Lower leg skin (tissue), 3 donors: ENCODE data around the gene CLDN2.

Experiments
- POLR2A ChIP-seq, 2 donors: fragments of 450-650 bp; IDR thresholded peaks; one replicate each; pipeline ENCODE4 v1.6.1; 2016 to 2017; ENCODE audit warnings: antibody characterized with exemption in 2 of 2, mild to moderate bottlenecking in 1 of 2, moderate library complexity in 1 of 2
- TF ChIP-seq, protein P1 (sequence below), 3 donors: fragments of 450-650 bp; IDR thresholded peaks; one replicate each; pipeline ENCODE4 v1.5.1; 2016; ENCODE audit warnings: antibody characterized with exemption in 3 of 3, mild to moderate bottlenecking in 3 of 3, moderate library complexity in 2 of 3

DNA sequence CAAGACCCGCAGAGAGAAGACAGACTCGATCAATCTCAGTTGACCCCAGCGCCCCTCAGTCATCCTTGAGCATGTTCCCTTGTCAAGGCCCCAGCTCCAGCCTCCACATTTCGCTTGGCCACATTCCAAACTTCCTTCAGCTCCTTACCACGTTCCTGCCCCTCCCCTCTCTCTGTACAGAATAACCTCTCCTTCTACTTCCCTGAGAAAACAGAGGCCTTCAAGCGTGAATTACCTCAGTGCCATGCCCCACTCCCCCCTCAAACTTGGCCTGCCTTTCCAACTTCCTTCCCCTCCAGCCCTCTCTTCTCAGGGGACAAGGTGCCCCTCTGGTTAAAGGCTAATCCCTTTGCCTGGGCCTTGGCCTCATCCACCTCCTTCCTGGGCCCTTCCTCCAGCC is 13.8 kb upstream of the CLDN2 start:
- TF ChIP-seq, protein P1, sequence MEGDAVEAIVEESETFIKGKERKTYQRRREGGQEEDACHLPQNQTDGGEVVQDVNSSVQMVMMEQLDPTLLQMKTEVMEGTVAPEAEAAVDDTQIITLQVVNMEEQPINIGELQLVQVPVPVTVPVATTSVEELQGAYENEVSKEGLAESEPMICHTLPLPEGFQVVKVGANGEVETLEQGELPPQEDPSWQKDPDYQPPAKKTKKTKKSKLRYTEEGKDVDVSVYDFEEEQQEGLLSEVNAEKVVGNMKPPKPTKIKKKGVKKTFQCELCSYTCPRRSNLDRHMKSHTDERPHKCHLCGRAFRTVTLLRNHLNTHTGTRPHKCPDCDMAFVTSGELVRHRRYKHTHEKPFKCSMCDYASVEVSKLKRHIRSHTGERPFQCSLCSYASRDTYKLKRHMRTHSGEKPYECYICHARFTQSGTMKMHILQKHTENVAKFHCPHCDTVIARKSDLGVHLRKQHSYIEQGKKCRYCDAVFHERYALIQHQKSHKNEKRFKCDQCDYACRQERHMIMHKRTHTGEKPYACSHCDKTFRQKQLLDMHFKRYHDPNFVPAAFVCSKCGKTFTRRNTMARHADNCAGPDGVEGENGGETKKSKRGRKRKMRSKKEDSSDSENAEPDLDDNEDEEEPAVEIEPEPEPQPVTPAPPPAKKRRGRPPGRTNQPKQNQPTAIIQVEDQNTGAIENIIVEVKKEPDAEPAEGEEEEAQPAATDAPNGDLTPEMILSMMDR (IDR thresholded peaks at IDR 0.05) = no peak
- no peak for TF ChIP-seq POLR2A (IDR thresholded peaks at IDR 0.05)
